Measurements from ENCODE around the gene WRAP53. TPM values are rescaled to one million over a fixed set of nuclear protein-coding genes. Genes with fewer than 3 reads are reported as not detected.

WRAP53 gene
- total and polyA plus RNA-seq, 4 donors: 1.8 to 3.3 (median 2.6) TPM

DNA sequence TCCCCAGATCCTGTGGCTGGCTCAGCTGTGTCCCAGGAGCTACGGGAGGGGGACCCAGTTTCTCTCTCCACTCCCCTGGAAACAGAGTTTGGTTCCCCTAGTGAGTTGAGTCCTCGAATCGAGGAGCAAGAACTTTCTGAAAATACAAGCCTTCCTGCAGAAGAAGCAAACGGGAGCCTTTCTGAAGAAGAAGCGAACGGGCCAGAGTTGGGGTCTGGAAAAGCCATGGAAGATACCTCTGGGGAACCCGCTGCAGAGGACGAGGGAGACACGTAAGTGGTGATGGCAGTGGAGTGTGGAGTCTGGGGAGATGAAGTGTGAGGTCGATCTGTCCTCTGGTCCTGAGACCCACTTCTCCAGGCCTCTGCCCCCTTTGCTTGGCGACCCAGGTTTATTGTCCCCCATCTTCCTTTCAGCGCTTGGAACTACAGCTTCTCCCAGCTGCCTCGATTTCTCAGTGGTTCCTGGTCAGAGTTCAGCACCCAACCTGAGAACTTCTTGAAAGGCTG lies 585 bp downstream of the WRAP53 start:
- Histone ChIP-seq H3K27me3 (ENCODE audit: control insufficient read depth in 4 of 4, insufficient read depth in 4 of 4, low read length in 3 of 4) (no peaks in the 10 kb centered on the region), H3K4me1 (ENCODE audit: control insufficient read depth in 4 of 4, insufficient read depth in 4 of 4, low read length in 3 of 4) (peaks cover 4 to 31% (median 24%) of the 10 kb centered on the region in 4 donors), H3K4me3 (ENCODE audit: low read depth in 1 of 3, low read length in 3 of 3) (peak overlapping the region; percentile 9 to 83 (median 65)), H3K27ac (ENCODE audit: low read depth in 1 of 2, low read length in 2 of 2) (peak overlapping the region in 1 of 2 donors; percentile 29), H3K9me3 (ENCODE audit: control insufficient read depth in 4 of 4, low read length in 3 of 4) (no peaks in the 10 kb centered on the region), H3K9ac (ENCODE audit: low read depth in 1 of 2, low read length in 2 of 2) (peak overlapping the region; percentile 8 to 69), H3K36me3 (ENCODE audit: control insufficient read depth in 4 of 4, insufficient read depth in 3 of 4, low read depth in 1 of 4, low read length in 3 of 4) (no peaks in the 10 kb centered on the region)
- WGBS: 18% methylated on average over 13 of the region's 13 CpGs
- DNase-seq (ENCODE audit: low spot score): no peak
- TF ChIP-seq, protein P1, sequence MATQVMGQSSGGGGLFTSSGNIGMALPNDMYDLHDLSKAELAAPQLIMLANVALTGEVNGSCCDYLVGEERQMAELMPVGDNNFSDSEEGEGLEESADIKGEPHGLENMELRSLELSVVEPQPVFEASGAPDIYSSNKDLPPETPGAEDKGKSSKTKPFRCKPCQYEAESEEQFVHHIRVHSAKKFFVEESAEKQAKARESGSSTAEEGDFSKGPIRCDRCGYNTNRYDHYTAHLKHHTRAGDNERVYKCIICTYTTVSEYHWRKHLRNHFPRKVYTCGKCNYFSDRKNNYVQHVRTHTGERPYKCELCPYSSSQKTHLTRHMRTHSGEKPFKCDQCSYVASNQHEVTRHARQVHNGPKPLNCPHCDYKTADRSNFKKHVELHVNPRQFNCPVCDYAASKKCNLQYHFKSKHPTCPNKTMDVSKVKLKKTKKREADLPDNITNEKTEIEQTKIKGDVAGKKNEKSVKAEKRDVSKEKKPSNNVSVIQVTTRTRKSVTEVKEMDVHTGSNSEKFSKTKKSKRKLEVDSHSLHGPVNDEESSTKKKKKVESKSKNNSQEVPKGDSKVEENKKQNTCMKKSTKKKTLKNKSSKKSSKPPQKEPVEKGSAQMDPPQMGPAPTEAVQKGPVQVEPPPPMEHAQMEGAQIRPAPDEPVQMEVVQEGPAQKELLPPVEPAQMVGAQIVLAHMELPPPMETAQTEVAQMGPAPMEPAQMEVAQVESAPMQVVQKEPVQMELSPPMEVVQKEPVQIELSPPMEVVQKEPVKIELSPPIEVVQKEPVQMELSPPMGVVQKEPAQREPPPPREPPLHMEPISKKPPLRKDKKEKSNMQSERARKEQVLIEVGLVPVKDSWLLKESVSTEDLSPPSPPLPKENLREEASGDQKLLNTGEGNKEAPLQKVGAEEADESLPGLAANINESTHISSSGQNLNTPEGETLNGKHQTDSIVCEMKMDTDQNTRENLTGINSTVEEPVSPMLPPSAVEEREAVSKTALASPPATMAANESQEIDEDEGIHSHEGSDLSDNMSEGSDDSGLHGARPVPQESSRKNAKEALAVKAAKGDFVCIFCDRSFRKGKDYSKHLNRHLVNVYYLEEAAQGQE (IDR thresholded peaks at IDR 0.05): no peak
- TF ChIP-seq EGR1 (IDR thresholded peaks at IDR 0.05; ENCODE audit: low read depth in 2 of 2) (no peak), JUND (IDR thresholded peaks at IDR 0.05) (no peak), NR2F2 (IDR thresholded peaks at IDR 0.05) (no peak), HNF4G (IDR thresholded peaks at IDR 0.05) (no peak), YY1 (IDR thresholded peaks at IDR 0.05) (no peak), HNF4A (conservative IDR thresholded peaks at IDR 0.05) (no peak), TAF1 (conservative IDR thresholded peaks at IDR 0.05) (no peak), RXRA (IDR thresholded peaks at IDR 0.05) (no peak)
- TF ChIP-seq, protein P2, sequence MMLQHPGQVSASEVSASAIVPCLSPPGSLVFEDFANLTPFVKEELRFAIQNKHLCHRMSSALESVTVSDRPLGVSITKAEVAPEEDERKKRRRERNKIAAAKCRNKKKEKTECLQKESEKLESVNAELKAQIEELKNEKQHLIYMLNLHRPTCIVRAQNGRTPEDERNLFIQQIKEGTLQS (IDR thresholded peaks at IDR 0.05): no peak
- TF ChIP-seq, protein P3, sequence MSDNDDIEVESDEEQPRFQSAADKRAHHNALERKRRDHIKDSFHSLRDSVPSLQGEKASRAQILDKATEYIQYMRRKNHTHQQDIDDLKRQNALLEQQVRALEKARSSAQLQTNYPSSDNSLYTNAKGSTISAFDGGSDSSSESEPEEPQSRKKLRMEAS (IDR thresholded peaks at IDR 0.05): no peak
- TF ChIP-seq, protein P4, sequence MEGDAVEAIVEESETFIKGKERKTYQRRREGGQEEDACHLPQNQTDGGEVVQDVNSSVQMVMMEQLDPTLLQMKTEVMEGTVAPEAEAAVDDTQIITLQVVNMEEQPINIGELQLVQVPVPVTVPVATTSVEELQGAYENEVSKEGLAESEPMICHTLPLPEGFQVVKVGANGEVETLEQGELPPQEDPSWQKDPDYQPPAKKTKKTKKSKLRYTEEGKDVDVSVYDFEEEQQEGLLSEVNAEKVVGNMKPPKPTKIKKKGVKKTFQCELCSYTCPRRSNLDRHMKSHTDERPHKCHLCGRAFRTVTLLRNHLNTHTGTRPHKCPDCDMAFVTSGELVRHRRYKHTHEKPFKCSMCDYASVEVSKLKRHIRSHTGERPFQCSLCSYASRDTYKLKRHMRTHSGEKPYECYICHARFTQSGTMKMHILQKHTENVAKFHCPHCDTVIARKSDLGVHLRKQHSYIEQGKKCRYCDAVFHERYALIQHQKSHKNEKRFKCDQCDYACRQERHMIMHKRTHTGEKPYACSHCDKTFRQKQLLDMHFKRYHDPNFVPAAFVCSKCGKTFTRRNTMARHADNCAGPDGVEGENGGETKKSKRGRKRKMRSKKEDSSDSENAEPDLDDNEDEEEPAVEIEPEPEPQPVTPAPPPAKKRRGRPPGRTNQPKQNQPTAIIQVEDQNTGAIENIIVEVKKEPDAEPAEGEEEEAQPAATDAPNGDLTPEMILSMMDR (IDR thresholded peaks at IDR 0.05; ENCODE audit: low read depth, low read length, missing input control): no peak
- TF ChIP-seq, protein P5, sequence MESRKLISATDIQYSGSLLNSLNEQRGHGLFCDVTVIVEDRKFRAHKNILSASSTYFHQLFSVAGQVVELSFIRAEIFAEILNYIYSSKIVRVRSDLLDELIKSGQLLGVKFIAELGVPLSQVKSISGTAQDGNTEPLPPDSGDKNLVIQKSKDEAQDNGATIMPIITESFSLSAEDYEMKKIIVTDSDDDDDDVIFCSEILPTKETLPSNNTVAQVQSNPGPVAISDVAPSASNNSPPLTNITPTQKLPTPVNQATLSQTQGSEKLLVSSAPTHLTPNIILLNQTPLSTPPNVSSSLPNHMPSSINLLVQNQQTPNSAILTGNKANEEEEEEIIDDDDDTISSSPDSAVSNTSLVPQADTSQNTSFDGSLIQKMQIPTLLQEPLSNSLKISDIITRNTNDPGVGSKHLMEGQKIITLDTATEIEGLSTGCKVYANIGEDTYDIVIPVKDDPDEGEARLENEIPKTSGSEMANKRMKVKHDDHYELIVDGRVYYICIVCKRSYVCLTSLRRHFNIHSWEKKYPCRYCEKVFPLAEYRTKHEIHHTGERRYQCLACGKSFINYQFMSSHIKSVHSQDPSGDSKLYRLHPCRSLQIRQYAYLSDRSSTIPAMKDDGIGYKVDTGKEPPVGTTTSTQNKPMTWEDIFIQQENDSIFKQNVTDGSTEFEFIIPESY (IDR thresholded peaks at IDR 0.05): no peak

DNA sequence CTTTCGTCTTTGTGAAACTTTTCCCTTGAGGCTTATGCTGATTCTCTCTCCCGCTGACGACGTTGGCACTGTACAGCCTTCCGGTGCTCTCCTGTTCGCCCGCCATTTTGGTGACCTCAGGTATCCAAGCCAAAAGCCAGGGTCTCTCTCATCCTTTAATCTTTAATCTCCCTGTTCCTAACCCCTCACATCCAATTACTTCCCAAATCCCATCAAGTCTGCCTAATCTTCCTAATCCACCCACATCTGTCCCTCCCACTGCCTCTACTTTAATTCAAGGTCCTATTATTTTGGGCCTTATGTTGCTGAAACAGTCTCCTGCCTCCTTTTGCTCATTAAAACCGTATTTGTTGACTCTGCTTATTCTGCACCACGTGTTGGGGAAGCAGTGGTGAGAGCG lies 7.3 kb downstream of the WRAP53 start:
- H3K9ac ChIP-seq (ENCODE audit: low read depth in 1 of 2, low read length in 2 of 2): no peak overlapping the region
- 97% methylated on average over 10 of the region's 10 CpGs for WGBS
- H3K27ac ChIP-seq (ENCODE audit: low read depth in 1 of 2, low read length in 2 of 2): no peak overlapping the region
- DNase-seq (ENCODE audit: low spot score): no peak
- peaks cover 0 to 6% (median 4%) of the 10 kb centered on the region in 4 donors for H3K36me3 ChIP-seq (ENCODE audit: control insufficient read depth in 4 of 4, insufficient read depth in 3 of 4, low read depth in 1 of 4, low read length in 3 of 4)
- no peaks in the 10 kb centered on the region for H3K4me1 ChIP-seq (ENCODE audit: control insufficient read depth in 4 of 4, insufficient read depth in 4 of 4, low read length in 3 of 4)
- H3K4me3 ChIP-seq (ENCODE audit: low read depth in 1 of 3, low read length in 3 of 3): no peak overlapping the region
- TF ChIP-seq GABPA (IDR thresholded peaks at IDR 0.05 in 1 of 2, conservative IDR thresholded peaks at IDR 0.05 in 1 of 2): no peak
- no peaks in the 10 kb centered on the region for H3K9me3 ChIP-seq (ENCODE audit: control insufficient read depth in 4 of 4, low read length in 3 of 4)
- no peaks in the 10 kb centered on the region for H3K27me3 ChIP-seq (ENCODE audit: control insufficient read depth in 4 of 4, insufficient read depth in 4 of 4, low read length in 3 of 4)

Measured in liver (tissue), 9 donors.